Breast epithelium (tissue), 3 donors: Measurements from ENCODE around the gene DUSP3.

Experiments
- POLR2A ChIP-seq: fragments of 450-650 bp; IDR thresholded peaks from one replicate; pipeline ENCODE4 v1.6.1; 2016; ENCODE audit warnings: antibody characterized with exemption, mild to moderate bottlenecking, moderate library complexity
- POLR2AphosphoS5 ChIP-seq, 3 donors: sonication (generic); formaldehyde crosslinking; IDR thresholded peaks; one replicate each; pipeline ENCODE4 v1.6.1; 2017; ENCODE audit warnings: antibody characterized with exemption in 3 of 3
- TF ChIP-seq, protein P1 (sequence below), 3 donors: fragments of 450-650 bp; IDR thresholded peaks; one replicate each; pipeline ENCODE4 v1.5.1; 2016 to 2017; ENCODE audit warnings: antibody characterized with exemption in 3 of 3, mild to moderate bottlenecking in 3 of 3, moderate library complexity in 3 of 3

DNA sequence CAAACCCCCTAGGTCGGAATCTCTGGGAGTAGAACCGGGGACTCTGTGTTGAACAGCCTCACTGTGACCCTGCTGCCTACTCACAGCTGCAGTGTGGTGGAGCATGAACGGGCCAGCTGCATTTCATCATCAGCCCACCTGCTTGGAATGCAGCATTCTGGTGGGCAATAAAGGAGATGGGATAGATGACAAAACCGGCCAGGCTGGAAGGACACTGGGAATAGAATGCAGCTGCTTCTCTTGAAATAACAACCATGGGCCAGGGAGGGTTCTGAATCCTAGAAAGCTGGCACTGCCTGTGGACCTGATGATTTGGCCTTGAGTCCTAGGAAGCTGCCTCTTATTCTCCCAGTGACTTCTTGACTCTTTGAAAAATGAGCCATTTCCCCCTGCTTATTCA lies 25.0 kb upstream of the DUSP3 start:
- TF ChIP-seq POLR2AphosphoS5 (IDR thresholded peaks at IDR 0.05): no peak
- TF ChIP-seq, protein P1, sequence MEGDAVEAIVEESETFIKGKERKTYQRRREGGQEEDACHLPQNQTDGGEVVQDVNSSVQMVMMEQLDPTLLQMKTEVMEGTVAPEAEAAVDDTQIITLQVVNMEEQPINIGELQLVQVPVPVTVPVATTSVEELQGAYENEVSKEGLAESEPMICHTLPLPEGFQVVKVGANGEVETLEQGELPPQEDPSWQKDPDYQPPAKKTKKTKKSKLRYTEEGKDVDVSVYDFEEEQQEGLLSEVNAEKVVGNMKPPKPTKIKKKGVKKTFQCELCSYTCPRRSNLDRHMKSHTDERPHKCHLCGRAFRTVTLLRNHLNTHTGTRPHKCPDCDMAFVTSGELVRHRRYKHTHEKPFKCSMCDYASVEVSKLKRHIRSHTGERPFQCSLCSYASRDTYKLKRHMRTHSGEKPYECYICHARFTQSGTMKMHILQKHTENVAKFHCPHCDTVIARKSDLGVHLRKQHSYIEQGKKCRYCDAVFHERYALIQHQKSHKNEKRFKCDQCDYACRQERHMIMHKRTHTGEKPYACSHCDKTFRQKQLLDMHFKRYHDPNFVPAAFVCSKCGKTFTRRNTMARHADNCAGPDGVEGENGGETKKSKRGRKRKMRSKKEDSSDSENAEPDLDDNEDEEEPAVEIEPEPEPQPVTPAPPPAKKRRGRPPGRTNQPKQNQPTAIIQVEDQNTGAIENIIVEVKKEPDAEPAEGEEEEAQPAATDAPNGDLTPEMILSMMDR (IDR thresholded peaks at IDR 0.05): no peak
- TF ChIP-seq POLR2A: no peak
